HFF-Myc (cell line): Measurements from ENCODE around the gene CGREF1.

ENCODE experiments used
- DNase-seq: peaks from one replicate; pipeline ENCODE4 v3.0.0-alpha.2; 2011; ENCODE audit warnings: low read depth; ENCODE audit errors: extremely low read depth
- H3K4me3 ChIP-seq: replicated peaks from 2 replicates; pipeline ENCODE4 v1.5.1; 2011; ENCODE audit warnings: low read depth, mild to moderate bottlenecking, control low read depth, low read length
- TF ChIP-seq, protein P1 (sequence below): IDR thresholded peaks from 2 replicates; pipeline ENCODE4 v1.5.1; 2012; ENCODE audit warnings: mild to moderate bottlenecking, low read depth, low read length, control low read depth; ENCODE audit errors: missing control alignments

Gene CGREF1

DNA sequence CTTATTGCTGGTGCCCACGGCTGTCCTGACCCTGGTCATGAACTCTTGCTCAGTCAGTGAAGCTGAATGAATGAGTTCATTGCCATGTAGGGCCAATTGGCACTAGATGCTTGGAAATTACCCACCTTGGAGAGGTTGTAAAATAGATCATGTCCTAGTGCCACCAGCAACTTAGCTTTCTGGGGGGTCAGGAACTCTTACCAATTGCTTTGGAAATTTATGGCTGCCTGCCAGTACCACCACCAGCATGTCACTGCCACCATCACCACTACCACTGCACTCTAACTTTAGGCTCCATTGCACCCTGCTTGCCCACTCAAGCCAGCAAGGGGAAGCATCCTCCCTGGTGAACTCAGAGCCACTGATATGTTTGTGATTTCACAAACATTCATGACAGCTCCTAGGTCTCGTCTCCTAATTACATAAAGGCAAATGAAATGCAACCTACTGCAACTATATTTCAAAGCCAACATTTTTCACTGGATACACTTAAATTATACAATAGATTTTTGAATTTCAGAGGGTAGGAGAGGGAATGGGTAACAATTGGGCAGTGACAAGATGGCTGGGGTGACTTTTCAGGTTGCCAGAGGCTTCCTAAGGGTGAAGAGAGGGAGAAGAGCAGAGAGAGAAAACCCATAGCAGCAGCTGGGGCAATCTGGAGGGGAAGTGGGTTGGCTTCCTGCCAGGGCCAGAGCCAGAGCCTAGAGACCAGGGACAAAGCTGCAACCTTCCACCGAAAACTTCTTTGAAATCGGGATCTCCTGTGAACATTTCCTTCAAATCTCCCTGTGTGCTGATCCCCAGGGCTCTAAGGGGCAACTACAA is 44.0 kb downstream of the CGREF1 start:
- no peak for DNase-seq
- TF ChIP-seq, protein P1, sequence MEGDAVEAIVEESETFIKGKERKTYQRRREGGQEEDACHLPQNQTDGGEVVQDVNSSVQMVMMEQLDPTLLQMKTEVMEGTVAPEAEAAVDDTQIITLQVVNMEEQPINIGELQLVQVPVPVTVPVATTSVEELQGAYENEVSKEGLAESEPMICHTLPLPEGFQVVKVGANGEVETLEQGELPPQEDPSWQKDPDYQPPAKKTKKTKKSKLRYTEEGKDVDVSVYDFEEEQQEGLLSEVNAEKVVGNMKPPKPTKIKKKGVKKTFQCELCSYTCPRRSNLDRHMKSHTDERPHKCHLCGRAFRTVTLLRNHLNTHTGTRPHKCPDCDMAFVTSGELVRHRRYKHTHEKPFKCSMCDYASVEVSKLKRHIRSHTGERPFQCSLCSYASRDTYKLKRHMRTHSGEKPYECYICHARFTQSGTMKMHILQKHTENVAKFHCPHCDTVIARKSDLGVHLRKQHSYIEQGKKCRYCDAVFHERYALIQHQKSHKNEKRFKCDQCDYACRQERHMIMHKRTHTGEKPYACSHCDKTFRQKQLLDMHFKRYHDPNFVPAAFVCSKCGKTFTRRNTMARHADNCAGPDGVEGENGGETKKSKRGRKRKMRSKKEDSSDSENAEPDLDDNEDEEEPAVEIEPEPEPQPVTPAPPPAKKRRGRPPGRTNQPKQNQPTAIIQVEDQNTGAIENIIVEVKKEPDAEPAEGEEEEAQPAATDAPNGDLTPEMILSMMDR = no peak
- no peak overlapping the region for H3K4me3 ChIP-seq

DNA sequence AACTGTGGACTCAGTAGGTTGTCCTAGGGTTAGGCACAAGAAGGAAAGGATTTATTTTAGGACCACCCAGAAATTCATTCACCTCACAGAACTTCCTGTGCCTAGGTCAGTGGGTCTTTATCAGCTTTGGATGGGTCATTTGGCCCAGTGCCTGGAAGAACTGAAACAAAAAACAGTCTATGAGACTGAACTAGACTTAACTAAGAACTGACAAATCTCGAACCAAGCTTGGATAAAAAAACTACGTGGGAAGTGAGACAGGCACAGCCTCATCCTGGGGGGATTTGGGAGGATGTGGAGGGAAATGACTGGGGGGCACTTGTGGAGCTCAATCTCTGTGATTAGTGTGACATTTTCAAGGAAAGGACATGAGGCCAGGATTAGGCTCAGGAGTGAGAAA is 45.1 kb downstream of the CGREF1 start:
- TF ChIP-seq, protein P1 = no peak
- no peak overlapping the region for H3K4me3 ChIP-seq
- DNase-seq = no peak

DNA sequence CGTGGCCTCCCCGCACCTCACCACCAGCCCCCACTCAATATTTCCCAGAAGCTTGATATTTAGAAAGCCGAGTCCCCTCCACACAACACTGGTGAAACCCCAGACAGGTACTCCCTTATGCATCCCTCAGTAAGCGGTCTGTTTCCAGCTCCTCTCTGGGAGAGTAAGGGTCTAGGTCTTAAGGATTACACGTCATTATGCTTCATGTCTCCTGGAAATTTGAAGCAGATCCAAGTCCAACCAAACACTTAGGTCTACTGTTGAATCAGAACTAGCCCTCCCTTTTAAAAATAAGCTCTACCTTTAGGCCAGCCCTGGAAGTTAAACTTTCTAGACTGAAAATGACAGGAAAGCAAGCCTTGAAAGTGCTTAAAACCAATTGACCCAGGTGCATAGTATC is 46.0 kb downstream of the CGREF1 start:
- TF ChIP-seq, protein P1 = no peak
- no peak overlapping the region; the same call in 1 of the 2 replicates for H3K4me3 ChIP-seq
- no peak for DNase-seq

DNA sequence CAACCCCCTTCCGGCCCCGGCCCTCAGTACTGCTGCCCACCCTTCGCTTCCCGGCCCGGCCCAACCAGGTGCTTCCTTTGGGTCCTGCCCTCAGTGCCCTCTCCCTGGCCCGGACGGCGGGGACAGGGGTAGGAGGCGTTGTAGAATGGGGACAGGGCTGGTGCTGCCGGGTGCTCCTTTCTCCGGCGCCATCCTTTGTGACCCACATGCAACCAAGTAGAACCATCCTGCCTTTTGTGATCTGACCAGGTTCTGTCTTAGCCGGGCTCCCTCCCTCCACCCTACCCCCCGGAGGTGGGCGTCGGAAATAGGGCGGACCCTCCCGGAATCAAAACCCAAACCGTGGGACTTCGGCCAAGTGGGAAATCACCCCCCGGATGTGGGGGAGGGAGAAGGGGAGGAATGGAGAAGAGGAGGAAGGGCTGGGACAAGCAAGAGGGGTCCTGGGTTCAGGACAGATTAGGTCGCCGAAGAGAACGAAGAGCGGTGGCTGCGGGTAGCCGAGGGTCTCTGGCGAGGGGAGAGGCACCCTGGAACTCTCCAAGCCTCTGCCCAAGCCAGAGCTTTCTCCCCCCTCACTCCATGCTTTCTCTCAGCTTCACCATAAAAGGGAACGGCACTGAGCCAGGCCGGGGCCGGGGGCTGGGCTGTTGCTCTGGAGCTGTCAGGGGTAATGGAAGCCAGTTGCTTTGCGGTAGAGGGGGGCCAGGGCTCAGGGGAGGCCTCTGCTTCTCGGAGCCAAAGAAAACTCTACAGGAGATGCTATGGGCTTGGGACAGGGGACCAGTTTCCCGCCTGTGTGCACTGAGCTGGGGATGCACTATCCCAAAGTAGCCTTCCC is 46.7 kb downstream of the CGREF1 start:
- TF ChIP-seq, protein P1 = no peak
- peak; percentile 37 for DNase-seq
- peak overlapping the region; percentile 98 for H3K4me3 ChIP-seq

DNA sequence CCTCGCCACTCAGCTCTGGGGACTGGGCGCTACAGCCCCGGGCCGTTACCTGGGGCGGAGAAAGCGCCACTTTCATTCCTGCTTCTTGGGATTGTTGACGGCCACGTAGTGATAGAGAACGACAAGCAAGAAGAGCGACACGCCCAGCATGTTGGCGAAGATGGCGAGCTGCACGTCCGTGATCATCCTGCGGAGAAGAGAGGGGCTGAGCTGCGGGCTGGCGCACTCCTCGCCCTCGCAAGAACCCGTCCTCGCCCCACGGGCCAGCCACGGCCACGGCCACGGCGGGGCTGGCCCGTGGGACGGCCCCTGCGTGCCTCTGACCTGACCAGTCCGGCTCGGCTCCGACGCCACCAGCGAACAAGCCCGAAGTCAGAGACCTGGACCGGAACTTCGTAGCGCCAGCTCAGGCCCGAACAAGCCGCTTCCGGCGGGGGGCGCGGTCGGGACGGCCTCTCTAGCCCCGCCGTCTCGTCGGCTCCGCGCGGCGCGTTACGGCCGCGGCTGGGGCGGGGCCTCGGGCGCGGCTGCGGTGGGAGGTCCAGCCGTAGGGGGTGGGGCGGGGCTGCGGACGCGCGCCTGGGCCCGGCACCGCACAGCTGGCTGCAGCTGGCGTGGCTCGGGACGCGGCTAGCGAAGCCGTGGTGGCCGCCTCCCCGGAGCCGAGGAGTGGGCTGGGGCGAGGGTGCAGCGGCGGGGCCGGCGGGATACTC is 47.5 kb downstream of the CGREF1 start, which contains the start of gene OST4:
Gene OST4, minus strand, starts transcription at position 378 of the 713 bp plus-strand sequence.
- H3K4me3 ChIP-seq = peak within 1 kb of the TSS; percentile 98
- DNase-seq = peak; percentile 57
- TF ChIP-seq, protein P1 = no peak

DNA sequence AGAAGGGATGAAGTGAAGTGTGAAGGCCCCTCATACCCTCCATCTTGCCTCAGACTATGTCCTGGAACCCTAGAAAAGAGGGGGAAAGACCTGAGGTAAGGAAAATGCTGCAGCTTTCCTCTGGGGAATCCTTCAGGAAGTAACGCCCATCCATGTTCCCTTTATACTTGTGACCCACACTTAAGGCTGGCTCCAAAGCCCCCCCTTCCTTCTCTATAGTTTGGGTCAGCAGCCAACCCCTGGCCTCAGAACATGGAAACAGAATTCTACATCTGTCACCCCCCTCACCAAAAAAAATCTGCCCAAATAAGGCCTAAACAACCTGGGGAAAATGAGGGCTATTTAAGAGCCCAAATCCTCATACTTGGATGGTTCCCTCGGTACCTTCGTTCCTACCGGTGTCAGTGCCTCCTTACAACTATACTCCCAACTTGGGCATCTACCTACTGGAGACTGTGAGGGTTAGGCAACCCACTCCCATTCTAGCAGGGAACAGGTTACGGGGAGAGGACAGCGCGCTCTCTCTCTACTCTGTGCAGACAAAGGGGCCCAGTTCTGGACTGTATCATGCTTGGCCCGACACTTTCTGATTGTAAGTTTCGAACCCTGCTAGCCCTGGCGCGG is 48.2 kb downstream of the CGREF1 start:
- peak overlapping the region; percentile 98 for H3K4me3 ChIP-seq
- TF ChIP-seq, protein P1 = no peak
- DNase-seq = no peak
